DMS79 treated with DMSO at 0.1 percent for 48 hours (cell line): ENCODE data around the gene TMEM179.

ENCODE experiments used
- DNase-seq: peaks from one replicate; lab custom pipeline; 2025; lab: John Stamatoyannopoulos, UW

The TMEM179 gene

GRCh38 chr14:104555430-104556255, 48.9 kb downstream of the TMEM179 start:
- peak; percentile 39 for DNase-seq

GRCh38 chr14:104554608-104555429, 49.8 kb downstream of the TMEM179 start:
- peak; percentile 51 for DNase-seq

- DNase-seq: no peak
These were observed 50.4 kb downstream of the TMEM179 start for GRCh38 chr14:104554088-104554607.

GRCh38 chr14:104553166-104554087, 51.1 kb downstream of the TMEM179 start:
- DNase-seq: no peak

GRCh38 chr14:104552738-104553125, 51.8 kb downstream of the TMEM179 start:
- DNase-seq: no peak

- no peak for DNase-seq
These were observed 52.5 kb downstream of the TMEM179 start for GRCh38 chr14:104551851-104552737.

GRCh38 chr14:104550861-104551728, 53.5 kb downstream of the TMEM179 start:
- DNase-seq: no peak

- no peak for DNase-seq
These were observed 54.2 kb downstream of the TMEM179 start for GRCh38 chr14:104550340-104550860.

- DNase-seq: no peak
These were observed 54.8 kb downstream of the TMEM179 start for GRCh38 chr14:104549536-104550339.

GRCh38 chr14:104548802-104549535, 55.6 kb downstream of the TMEM179 start:
- no peak for DNase-seq

GRCh38 chr14:104547998-104548700, 56.4 kb downstream of the TMEM179 start:
- no peak for DNase-seq

GRCh38 chr14:104547310-104547997, 57.1 kb downstream of the TMEM179 start:
- no peak for DNase-seq

GRCh38 chr14:104546591-104547309, 57.8 kb downstream of the TMEM179 start:
- no peak for DNase-seq

- DNase-seq: peak; percentile 23
These were observed 58.5 kb downstream of the TMEM179 start for GRCh38 chr14:104545942-104546501.

- no peak for DNase-seq
These were observed 59.2 kb downstream of the TMEM179 start for GRCh38 chr14:104545151-104545941.
